T-helper 1 cell treated with Interleukin-12 subunit alpha and Interleukin-12 subunit beta and Interleukin-4 antibody, amounts not matched to agents 30 ng/mL and 1 ng/mL, for 36 hours (primary cell): ENCODE data around the gene ZNF451. TPM values are rescaled to one million over a fixed set of nuclear protein-coding genes. Genes with fewer than 3 reads are reported as not detected.
"Not testable (repeated sequence)": the region's sequence is repeated elsewhere in the genome, so short reads cannot be mapped to it uniquely, and the experiment has no call there.

Experiments used
- intact Hi-C: fragments of 100-400 bp; cut with micrococcal nuclease; formaldehyde crosslinking; loops from one replicate; pipeline ENCODE4 v1.15.1; 2024
- total RNA-seq: library from RNA; stranded (reverse); gene quantifications from 2 replicates; pipeline ENCODE4 v1.2.3, GENCODE V29; 2022

Gene ZNF451, protein sequence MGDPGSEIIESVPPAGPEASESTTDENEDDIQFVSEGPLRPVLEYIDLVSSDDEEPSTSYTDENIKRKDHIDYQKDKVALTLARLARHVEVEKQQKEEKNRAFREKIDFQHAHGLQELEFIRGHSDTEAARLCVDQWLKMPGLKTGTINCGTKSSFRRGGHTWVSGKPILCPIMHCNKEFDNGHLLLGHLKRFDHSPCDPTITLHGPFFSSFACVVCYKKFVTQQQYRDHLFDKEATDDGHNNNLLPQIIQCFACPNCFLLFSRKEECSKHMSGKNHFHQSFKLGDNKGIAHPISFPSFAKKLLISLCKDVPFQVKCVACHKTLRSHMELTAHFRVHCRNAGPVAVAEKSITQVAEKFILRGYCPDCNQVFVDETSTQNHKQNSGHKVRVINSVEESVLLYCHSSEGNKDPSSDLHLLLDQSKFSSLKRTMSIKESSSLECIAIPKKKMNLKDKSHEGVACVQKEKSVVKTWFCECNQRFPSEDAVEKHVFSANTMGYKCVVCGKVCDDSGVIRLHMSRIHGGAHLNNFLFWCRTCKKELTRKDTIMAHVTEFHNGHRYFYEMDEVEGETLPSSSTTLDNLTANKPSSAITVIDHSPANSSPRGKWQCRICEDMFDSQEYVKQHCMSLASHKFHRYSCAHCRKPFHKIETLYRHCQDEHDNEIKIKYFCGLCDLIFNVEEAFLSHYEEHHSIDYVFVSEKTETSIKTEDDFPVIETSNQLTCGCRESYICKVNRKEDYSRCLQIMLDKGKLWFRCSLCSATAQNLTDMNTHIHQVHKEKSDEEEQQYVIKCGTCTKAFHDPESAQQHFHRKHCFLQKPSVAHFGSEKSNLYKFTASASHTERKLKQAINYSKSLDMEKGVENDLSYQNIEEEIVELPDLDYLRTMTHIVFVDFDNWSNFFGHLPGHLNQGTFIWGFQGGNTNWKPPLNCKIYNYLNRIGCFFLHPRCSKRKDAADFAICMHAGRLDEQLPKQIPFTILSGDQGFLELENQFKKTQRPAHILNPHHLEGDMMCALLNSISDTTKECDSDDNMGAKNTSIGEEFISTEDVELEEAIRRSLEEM
- 74.6 and 80.2 TPM in 2 replicates for total RNA-seq

DNA sequence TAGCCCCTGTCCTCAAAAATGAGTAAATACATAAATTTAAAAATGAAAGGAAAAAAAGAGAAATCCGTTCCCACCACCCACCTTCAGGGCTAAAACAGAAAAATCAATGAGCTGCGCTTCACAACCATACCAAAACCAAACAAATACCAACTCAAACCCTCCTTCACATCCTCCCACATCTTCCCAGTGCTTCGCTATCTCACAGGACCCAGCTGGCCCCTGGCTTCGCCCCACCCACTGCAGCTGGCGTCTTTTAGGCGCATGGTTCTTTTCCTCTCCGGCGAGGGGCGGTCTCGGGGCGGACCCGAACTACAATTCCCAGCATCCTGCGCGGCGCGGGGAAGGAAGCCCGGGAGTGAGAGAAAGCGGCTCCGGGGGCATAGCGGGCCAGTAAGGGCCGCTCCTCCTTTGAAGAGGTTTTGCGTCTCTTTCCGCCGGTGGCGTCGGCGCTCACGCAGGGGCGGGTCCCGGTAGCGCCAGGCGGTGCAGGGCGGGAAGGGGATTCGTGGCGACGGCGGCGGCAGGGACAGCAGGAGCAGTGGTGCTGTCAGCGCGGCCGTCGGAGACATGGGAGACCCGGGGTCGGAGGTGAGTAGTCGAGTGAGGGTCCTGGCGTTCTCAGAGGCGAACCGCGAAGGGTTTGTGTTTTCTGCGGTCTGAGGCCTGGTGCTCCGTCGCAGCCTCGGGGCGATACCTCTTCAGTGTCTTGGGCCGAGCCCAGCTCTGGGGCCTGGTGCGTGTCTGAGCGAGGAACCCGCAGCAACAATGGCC, at the start of gene ZNF451:
TSS of gene ZNF451 (plus strand) at position 502 of the 771 bp plus-strand sequence. CDS start at position 568, 66 bp downstream.
- intact Hi-C loops, result loop anchor here (1.0 to 5.0 kb wide), 8 partner anchors 44 to 872 kb away; partner anchors contain the start of genes BAG2, BEND6, KIAA1586 and PRIM2

DNA sequence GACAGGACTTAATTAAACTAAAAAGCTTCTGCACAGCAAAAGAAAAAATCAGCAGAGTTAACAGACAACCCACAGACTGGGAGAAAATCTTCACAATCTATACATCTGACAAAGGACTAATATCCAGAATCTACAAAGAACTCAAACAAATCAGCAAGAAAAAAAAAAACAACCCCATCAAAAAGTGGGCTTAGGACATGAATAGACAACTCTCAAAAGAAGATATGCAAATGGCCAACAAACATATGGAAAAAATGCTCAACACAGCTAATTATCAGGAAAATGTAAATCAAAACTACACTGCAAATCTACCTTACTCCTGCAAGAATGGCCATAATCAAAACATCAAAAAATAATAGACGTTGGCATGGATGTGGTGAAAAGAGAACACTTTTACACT, 45.9 kb upstream of the ZNF451 start:
- intact Hi-C loops, result not testable (repeated sequence)

DNA sequence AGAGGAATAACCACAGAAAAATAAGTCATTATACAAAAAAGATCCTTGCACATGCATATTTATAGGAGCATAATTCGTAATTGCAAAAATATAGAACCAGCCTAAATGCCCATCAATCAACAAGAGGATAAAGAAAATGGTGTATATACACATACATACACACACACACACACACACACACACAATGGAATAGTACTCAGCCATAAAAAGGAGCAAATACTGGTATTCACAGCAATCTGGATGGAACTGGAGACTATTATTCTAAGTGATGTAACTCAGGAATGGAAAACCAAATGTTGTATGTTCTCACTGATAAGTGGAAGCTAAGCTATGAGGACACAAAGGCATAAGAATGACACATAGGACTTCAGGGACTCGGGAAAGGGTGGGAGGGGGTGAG, 45.4 kb upstream of the ZNF451 start:
- intact Hi-C loops, result no loop called here

DNA sequence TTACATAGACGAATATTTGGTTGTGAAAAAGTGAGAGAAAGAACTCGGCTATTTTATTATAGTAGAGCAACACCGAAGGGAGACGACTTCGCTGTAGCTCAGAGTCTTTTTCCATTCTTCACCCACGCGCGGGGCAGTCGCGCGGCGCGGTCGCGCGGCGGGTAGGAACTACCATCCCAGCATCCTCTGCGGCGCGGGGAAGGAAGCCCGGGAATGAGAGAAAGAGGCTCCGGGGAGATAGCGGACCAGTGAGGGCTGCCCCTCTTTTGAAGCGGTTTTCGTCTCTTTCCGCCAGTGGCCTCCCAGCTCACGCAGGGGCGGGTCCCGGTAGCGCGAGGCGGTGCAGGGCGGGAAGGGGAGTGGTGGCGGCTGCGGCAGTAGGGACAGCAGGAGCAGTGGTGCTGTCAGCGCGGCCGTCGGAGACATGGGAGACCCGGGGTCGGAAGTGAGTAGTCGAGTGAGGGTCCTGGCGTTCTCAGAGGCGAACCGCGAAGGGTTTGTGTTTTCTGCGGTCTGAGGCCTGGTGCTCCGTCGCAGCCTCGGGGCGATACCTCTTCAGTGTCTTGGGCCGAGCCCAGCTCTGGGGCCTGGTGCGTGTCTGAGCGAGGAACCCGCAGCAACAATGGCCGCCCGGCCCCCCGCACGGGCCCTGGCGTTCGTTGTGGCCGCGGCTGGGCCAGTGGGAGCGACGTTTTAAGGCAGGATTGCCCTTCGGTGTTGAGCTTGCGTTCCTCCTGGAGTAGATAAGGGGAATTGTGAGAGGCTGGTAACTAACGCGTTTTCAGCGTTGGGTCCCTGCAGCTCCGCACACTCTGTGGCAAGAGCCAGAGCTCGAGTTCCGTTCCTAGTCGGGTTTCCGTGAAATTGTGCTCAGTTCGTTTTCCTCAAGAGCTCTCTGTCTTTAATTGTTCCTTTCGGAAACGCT, 43.4 kb upstream of the ZNF451 start, which contains the start of gene KIAA1586:
TSS of gene KIAA1586 (plus strand) at position 362 of the 925 bp plus-strand sequence. CDS start at position 425, 63 bp downstream.
- intact Hi-C loops, result loop anchor here (1.0 kb wide), 6 partner anchors 25 to 270 kb away; partner anchors contain the start of genes BEND6 and RAB23

DNA sequence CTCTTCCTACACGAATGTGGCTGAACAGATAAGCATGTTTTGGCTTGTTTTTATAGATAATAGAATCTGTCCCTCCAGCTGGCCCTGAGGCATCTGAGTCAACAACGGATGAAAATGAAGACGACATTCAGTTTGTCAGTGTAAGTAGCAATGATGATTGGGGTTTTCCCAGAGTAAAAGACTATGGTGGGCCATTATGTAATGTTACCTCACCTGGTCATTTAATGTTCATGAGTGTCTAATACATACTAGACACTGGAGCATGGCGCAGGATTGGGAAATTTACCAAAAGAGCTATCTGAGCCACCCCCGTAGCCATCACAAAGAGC, 42.8 kb upstream of the ZNF451 start:
- intact Hi-C loops, result not testable (repeated sequence)

DNA sequence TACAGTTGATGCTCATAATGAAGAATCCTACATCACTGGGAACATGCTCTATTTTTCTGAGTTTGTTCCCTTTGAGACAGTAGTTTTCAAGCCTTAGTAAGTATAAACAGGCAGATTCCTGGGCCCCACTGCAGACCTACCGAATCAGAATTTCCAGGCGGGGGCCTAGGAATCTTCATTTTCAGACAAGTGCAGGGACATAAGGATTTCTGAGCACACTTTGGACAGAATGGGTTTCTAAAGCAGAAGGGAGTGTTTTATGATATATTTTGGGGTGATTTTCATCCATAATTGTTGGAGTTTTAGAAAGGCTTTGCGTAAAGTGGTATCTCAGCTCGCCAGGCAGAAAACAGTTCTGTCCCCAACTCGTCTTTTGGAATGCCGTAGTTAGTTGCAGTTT, 42.1 kb upstream of the ZNF451 start:
- intact Hi-C loops, result not testable (repeated sequence)

DNA sequence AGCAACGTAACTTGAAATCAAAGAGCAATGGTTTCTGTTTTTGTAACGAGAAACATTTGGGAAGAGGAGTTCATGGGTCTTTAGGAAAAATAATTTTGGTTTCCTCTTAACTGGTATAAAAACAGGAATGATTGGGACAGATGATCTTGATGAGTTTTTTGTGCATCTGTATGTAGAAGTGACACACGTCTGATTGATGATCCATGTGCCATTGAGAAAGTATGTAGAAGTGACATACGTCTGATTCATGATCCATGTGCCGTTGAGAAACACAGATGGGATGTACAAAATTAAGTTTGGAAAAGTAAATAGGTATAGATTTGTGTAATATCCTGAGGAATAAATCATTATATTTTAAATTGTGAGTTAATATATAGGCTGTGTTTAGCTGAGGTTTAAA, 41.4 kb upstream of the ZNF451 start:
- intact Hi-C loops, result no loop called here

DNA sequence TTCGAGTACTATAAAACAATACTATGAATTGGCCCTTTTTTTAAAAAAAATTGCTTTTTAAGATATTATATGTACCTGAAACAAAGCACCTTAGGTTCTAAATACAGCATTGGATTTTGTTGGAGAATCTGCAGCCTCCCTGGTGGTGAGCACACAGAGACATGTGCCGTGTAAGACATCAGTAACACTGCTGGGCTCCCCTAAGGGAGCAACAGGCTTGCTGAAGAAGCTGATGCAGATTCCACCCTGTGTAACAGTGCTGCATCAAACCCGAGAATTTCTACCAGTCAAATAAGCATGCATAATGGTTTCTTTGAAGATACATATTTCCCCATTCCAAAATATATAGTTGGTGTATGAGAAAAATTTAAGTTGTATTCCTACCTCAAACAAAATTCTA, 26.1 kb upstream of the ZNF451 start:
- intact Hi-C loops, result no loop called here

DNA sequence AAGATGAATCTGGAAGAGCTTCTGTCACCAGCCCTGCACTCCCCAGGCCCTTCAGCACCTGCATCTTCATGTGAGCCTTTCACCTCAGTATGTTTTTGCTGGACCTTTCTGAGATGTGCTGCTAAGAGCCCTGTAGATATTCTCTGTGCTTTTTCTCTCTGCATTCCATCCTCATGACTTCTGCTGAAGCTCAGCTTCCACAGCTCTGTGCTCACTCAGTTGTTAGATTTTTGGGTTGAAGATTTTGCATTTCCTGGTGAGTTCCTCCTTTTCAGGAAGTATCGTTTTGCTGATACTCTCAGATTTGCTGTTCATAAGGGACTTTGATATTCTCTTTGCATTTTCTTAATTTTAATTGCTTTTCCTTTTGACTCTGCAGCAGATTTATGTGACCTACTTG, 25.2 kb upstream of the ZNF451 start:
- intact Hi-C loops, result no loop called here

DNA sequence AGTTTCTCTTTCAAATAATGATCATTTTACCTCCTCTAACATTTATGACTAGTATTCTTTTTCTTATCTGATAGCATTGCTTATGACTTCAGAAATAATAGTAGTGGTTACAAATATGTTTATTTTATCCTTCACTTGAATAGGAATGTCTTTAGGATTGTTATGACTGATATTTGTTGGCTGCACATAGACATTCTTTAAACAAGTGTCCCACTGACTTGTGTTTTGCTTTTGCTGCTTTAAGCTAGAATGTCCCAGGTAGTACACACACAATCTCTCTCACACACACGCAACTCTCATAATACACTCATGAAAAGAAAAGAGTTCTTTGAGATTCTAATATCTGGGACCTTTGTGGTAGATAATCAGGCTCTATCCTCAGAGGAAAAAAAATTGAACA, 21.9 kb upstream of the ZNF451 start:
- intact Hi-C loops, result no loop called here

DNA sequence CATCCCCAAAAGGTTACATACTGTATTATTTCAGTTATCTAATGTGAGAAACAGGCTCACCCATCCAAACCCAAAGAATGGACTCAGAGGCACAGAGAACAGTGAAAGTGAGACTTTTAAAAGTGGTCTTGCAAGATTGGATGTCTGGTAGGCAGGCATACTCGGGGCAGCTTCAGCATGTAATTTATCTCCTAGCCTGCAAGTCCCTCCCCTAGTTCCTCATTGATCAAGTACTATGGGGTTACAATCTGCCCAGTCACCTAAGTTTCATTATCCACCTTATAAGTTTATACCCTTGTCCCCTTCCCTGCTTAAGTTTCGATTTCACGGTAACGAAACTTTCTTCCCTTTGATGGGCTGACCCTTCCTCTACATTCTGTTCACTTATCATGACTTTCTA, 20.8 kb upstream of the ZNF451 start:
- intact Hi-C loops, result no loop called here

DNA sequence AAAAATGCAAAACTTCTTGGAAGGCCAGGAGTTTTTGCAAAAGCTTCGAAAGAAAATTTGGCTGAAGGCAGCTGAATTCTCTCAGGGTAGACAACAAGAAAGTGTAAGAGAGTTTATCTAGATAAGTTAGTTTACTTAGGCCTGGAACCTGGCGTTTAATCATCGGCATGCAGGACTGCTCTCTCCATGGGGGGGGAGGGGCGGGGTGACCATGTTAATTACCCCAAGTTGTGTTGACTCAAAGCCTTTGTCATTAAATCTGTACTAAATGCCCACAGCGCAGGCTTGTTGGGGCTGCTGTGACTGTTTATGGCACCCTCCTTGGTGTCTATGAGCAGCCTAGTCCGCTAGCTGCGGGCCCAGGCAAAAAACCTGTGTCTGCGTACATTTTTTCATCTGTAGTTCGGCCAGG, 20.1 kb upstream of the ZNF451 start:
- intact Hi-C loops, result no loop called here

DNA sequence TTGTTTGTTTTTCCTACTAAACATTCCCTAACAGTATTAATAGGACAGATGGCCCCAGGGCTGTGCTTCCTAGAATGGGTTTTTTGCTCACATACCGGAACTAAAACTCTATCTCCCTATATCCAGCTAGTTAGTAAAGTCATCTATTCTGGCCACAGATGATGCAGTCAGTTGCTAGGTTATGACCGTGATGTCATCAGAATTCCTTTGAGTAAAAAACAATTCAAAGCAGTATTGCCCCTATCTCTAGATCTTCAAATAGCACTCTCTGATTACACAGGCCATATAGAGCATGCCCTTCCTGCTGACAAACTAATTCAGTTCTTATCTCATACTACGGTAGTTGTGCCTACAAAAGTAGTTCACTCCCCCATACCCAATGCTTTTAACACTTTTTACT, 17.9 kb upstream of the ZNF451 start:
- intact Hi-C loops, result no loop called here

DNA sequence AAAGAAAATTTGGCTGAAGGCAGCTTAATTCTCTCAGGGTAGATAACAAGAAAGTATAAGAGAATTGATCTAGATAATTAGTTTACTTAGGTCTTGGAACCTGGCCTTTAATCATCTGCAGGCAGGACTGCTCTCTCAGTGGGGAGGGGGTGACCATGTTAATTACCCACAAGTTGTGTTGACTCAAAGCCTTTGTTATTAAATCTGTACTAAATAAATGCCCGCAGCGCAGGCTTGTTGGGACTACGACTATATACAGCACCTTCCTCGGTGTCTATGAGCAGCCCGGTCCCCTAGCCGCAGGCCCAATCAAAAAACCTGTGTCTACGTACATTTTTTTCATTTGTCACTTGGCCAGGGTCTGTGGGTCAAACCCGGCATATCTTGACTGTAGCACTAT, 15.6 kb upstream of the ZNF451 start:
- intact Hi-C loops, result no loop called here

DNA sequence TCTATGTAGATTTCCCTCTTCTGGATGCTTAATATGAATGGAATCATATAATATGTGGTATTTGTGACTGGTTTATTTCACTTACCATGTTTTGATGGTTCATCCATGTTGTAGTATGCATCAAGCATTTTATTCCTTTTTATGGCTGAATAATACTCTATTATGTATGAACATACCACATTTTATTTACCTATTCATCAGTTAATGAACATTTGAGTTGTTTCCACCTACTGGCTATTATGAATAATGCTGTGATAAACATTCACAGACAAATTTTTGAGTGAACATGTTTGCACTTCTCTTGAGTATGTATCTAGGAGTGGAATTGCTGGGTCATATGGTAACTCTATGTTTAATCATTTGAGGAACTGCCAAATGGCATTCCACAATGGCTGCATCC, 14.9 kb upstream of the ZNF451 start:
- intact Hi-C loops, result no loop called here

DNA sequence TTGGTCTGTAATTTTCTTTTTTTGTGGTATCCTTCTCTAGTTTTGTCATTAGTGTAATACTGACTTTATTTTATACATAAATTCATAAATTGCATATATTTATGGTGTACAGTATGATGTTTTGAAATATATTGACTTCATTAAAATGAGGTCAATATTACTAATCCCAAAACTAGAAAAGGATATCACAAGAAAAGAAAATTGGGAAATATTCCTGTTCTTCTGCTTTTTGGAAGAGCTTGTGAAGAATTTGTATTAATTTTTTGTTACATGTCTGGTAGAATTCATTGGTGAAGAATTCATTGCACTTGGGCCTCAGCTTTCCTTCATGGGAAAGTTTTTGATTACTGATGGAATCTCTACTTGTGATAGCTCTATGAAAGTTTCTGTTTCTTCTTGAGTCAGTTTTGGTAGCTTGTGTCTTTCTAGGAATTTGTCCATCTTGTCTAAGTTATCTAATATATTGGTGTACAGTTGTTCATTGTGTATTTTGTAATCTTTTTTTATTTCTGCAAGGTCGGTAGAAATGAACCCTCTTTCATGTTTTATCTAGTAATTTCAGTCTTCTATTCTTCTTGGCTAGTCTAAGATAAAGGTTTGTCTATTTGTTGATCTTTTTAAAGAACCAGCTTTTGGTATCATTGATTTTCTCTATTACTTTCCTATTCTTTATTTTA, 11.3 kb upstream of the ZNF451 start:
- intact Hi-C loops, result no loop called here

DNA sequence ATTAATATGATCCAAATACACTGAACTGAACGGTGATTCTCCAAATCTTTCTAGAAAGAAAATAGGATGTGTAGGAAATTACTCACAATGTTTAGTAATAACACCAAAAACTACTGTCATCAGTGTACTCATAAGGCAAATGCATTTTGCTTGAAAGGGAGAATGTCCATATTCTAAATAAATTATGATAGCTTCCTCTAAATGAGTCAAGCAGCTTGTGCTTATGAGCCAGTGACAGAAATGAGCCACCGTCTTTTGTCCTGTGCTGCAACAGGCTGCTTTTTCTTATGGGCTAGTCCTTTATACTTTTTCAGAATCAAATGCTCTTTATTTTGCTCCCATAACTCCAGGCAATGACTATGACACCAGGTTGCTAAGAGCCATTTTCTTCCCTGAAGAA, 4.5 kb upstream of the ZNF451 start:
- intact Hi-C loops, result loop anchor here (5.0 kb wide), 1 partner anchor 243 kb away; no protein-coding TSS in a partner anchor

DNA sequence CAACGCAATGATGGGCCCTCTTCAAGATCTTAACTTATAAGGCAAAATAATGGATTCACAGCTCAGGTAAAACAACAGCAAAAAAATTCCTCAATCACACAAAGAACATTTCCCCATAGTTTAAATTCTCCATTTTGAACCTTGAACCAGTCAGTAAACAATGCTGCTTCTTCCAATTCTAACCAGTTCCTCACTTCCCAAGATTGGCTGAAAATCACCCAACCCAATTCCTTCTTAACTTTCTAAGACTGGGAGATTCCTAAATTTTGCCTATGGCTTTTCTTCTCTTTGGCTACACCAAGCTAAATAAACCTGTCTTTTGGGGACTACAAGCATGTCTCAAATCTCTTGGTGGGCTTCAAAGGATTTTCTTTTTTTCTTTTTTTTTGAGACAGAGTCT, 3.1 kb upstream of the ZNF451 start:
- intact Hi-C loops, result loop anchor here (5.0 kb wide), 1 partner anchor 245 kb away; no protein-coding TSS in a partner anchor

DNA sequence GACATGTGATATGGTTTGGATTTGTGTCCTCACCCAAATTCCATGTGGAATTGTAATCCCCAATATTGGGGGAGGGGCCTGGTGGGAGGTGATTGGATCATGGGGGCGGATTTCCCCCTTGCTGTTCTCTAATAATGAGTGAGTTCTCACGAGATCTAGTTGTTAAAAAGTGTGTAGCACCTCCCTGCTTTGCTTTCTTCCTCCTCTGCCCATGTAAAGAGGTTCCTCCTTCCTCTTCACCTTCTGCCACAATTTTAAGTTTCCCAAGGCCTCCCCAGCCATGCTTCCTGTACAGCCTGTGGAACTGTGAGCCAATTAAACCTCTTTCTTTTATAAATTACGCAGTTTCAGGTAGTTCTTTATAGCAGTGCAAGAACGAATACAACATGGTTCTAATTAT, 2.1 kb upstream of the ZNF451 start:
- intact Hi-C loops, result loop anchor here (2.0 to 5.0 kb wide), 3 partner anchors 133 to 246 kb away; partner anchors contain the start of gene BEND6
